Myocyte (in vitro differentiated cells): ENCODE measurements around the gene SRRD. TPM values are rescaled to one million over a fixed set of nuclear protein-coding genes. Genes with fewer than 3 reads are reported as not detected.
"Not testable (repeated sequence)": the region's sequence is repeated elsewhere in the genome, so short reads cannot be mapped to it uniquely, and the experiment has no call there.

Experiments used
- DNase-seq: peaks from one replicate; pipeline ENCODE4 v3.0.0-alpha.2; 2012; ENCODE audit warnings: low read depth
- total RNA-seq: library from RNA; depleted of rRNA; stranded (reverse); fragments of >200 nt; gene quantifications from 2 replicates; pipeline ENCODE4 v1.2.3, GENCODE V29; 2014

Gene SRRD
- total RNA-seq, 1 donor from 2014 or later: 23.8 TPM

- DNase-seq: no peak
Measured at GRCh38 chr22:26515931-26516330, 32.3 kb downstream of the SRRD start.

GRCh38 chr22:26516503-26516902 is 32.8 kb downstream of the SRRD start:
- no peak for DNase-seq

- DNase-seq: no peak
Measured at GRCh38 chr22:26517429-26517828, 33.8 kb downstream of the SRRD start.

- no peak for DNase-seq
Measured at GRCh38 chr22:26522012-26522411, 38.3 kb downstream of the SRRD start.

GRCh38 chr22:26522592-26522991 is 38.9 kb downstream of the SRRD start:
- DNase-seq: no peak

GRCh38 chr22:26524870-26525269 is 41.2 kb downstream of the SRRD start:
- no peak for DNase-seq

- no peak for DNase-seq
Measured at GRCh38 chr22:26525946-26526564, 42.4 kb downstream of the SRRD start.

- no peak for DNase-seq
Measured at GRCh38 chr22:26527167-26527566, 43.5 kb downstream of the SRRD start.

- no peak for DNase-seq
Measured at GRCh38 chr22:26527574-26528465, 44.1 kb downstream of the SRRD start.

- not testable (repeated sequence) for DNase-seq
Measured at GRCh38 chr22:26528518-26528917, 44.8 kb downstream of the SRRD start.

GRCh38 chr22:26529345-26529744 is 45.7 kb downstream of the SRRD start:
- DNase-seq: no peak

GRCh38 chr22:26534171-26534855 is 50.6 kb downstream of the SRRD start:
- no peak for DNase-seq

GRCh38 chr22:26534874-26535602 is 51.4 kb downstream of the SRRD start:
- DNase-seq: no peak

- no peak for DNase-seq
Measured at GRCh38 chr22:26535603-26535908, 51.9 kb downstream of the SRRD start.

GRCh38 chr22:26536056-26536761 is 52.5 kb downstream of the SRRD start:
- no peak for DNase-seq

GRCh38 chr22:26536762-26537134 is 53.1 kb downstream of the SRRD start:
- no peak for DNase-seq

- DNase-seq: no peak
Measured at GRCh38 chr22:26540119-26540518, 56.4 kb downstream of the SRRD start.

GRCh38 chr22:26541167-26541819 is 57.6 kb downstream of the SRRD start:
- no peak for DNase-seq

- DNase-seq: peak; percentile 66
Measured at GRCh38 chr22:26542831-26543230, 59.2 kb downstream of the SRRD start.
